ENCODE results near the gene ALK. TPM values are rescaled to one million over a fixed set of nuclear protein-coding genes. Genes with fewer than 3 reads are reported as not detected.
A peak's percentile ranks its signal among the peaks of the same experiment; 100 is the strongest.

Gene ALK
- total and polyA plus RNA-seq, 2 donors (not counting 1 experiment from before 2014, with no cell fraction given), result under 0.01 to 0.02 TPM

GRCh38 chr2:29936020-29936419 is 14.6 kb upstream of the ALK start:
- no peak overlapping the region for H3K4me3 ChIP-seq (replicated peaks in 1 of 4; ENCODE audit: control extremely low read depth in 1 of 4, insufficient read depth in 1 of 4, low read depth in 3 of 4, low read length in 4 of 4)
- no peaks in the 10 kb centered on the region for H3K36me3 ChIP-seq (ENCODE audit: control insufficient read depth, insufficient read depth, low read length)
- no peak overlapping the region for H3K27ac ChIP-seq (ENCODE audit: insufficient read depth, low read length)
- H3K4me1 ChIP-seq (ENCODE audit: control insufficient read depth, extremely low read depth, insufficient read depth, low read length), result no peaks in the 10 kb centered on the region
- no peak overlapping the region for H2AFZ ChIP-seq (ENCODE audit: low read length)
- no peaks in the 10 kb centered on the region for H3K79me2 ChIP-seq (ENCODE audit: control insufficient read depth, insufficient read depth, low read length)
- no peaks in the 10 kb centered on the region for H4K20me1 ChIP-seq (ENCODE audit: control insufficient read depth, extremely low read depth, insufficient read depth, low read length)
- H3K27me3 ChIP-seq (ENCODE audit: control insufficient read depth, insufficient read depth, low read length), result peaks cover 3% of the 10 kb centered on the region
- no peak overlapping the region for H3K9ac ChIP-seq (ENCODE audit: insufficient read depth, low read length)
- TF ChIP-seq EZH2 (IDR thresholded peaks at IDR 0.05; ENCODE audit: low read length, missing control alignments) (no peak), CTCF (conservative IDR thresholded peaks at IDR 0.05 in 1 of 2, IDR thresholded peaks at IDR 0.05 in 1 of 2; ENCODE audit: low read depth in 1 of 2, low read length in 2 of 2) (no peak)
- DNase-seq (ENCODE audit: low read depth in 2 of 2), result no peak
- no peak overlapping the region for H3K4me2 ChIP-seq (ENCODE audit: extremely low read depth, insufficient read depth, low read length)
- H3K9me3 ChIP-seq (ENCODE audit: control insufficient read depth, insufficient read depth, low read depth, low read length), result no peaks in the 10 kb centered on the region

GRCh38 chr2:29931818-29932217 is 10.4 kb upstream of the ALK start:
- no peaks in the 10 kb centered on the region for H3K9me3 ChIP-seq (ENCODE audit: control insufficient read depth, insufficient read depth, low read depth, low read length)
- H4K20me1 ChIP-seq (ENCODE audit: control insufficient read depth, extremely low read depth, insufficient read depth, low read length), result no peaks in the 10 kb centered on the region
- H3K27ac ChIP-seq (ENCODE audit: insufficient read depth, low read length), result no peak overlapping the region
- no peak overlapping the region for H3K4me2 ChIP-seq (ENCODE audit: extremely low read depth, insufficient read depth, low read length)
- peaks cover 3% of the 10 kb centered on the region for H3K27me3 ChIP-seq (ENCODE audit: control insufficient read depth, insufficient read depth, low read length)
- H3K36me3 ChIP-seq (ENCODE audit: control insufficient read depth, insufficient read depth, low read length), result no peaks in the 10 kb centered on the region
- H3K4me3 ChIP-seq (replicated peaks in 1 of 4; ENCODE audit: control extremely low read depth in 1 of 4, insufficient read depth in 1 of 4, low read depth in 3 of 4, low read length in 4 of 4), result no peak overlapping the region
- TF ChIP-seq CTCF (conservative IDR thresholded peaks at IDR 0.05 in 1 of 2, IDR thresholded peaks at IDR 0.05 in 1 of 2; ENCODE audit: low read depth in 1 of 2, low read length in 2 of 2) (no peak), EZH2 (IDR thresholded peaks at IDR 0.05; ENCODE audit: low read length, missing control alignments) (no peak)
- H2AFZ ChIP-seq (ENCODE audit: low read length), result no peak overlapping the region
- H3K9ac ChIP-seq (ENCODE audit: insufficient read depth, low read length), result no peak overlapping the region
- no peaks in the 10 kb centered on the region for H3K4me1 ChIP-seq (ENCODE audit: control insufficient read depth, extremely low read depth, insufficient read depth, low read length)
- DNase-seq (ENCODE audit: low read depth in 2 of 2), result no peak
- H3K79me2 ChIP-seq (ENCODE audit: control insufficient read depth, insufficient read depth, low read length), result no peaks in the 10 kb centered on the region

- H3K27me3 ChIP-seq (ENCODE audit: control insufficient read depth, insufficient read depth, low read length), result peaks cover 13% of the 10 kb centered on the region
- TF ChIP-seq CTCF (conservative IDR thresholded peaks at IDR 0.05 in 1 of 2, IDR thresholded peaks at IDR 0.05 in 1 of 2; ENCODE audit: low read depth in 1 of 2, low read length in 2 of 2), result peak; percentile 95 to 96
- no peak for TF ChIP-seq EZH2 (IDR thresholded peaks at IDR 0.05; ENCODE audit: low read length, missing control alignments)
These were observed 1.8 kb upstream of the ALK start for GRCh38 chr2:29923110-29923721.

More at GRCh38 chr2:29923110-29923721, 1.8 kb upstream of the ALK start:
- Histone ChIP-seq H4K20me1 (ENCODE audit: control insufficient read depth, extremely low read depth, insufficient read depth, low read length) (no peaks in the 10 kb centered on the region), H3K9ac (ENCODE audit: insufficient read depth, low read length) (no peak overlapping the region), H2AFZ (ENCODE audit: low read length) (no peak overlapping the region), H3K4me1 (ENCODE audit: control insufficient read depth, extremely low read depth, insufficient read depth, low read length) (no peaks in the 10 kb centered on the region), H3K79me2 (ENCODE audit: control insufficient read depth, insufficient read depth, low read length) (no peaks in the 10 kb centered on the region), H3K9me3 (ENCODE audit: control insufficient read depth, insufficient read depth, low read depth, low read length) (no peaks in the 10 kb centered on the region), H3K36me3 (ENCODE audit: control insufficient read depth, insufficient read depth, low read length) (no peaks in the 10 kb centered on the region), H3K27ac (ENCODE audit: insufficient read depth, low read length) (no peak overlapping the region), H3K4me3 (replicated peaks in 1 of 4; ENCODE audit: control extremely low read depth in 1 of 4, insufficient read depth in 1 of 4, low read depth in 3 of 4, low read length in 4 of 4) (no peak overlapping the region), H3K4me2 (ENCODE audit: extremely low read depth, insufficient read depth, low read length) (no peak overlapping the region)
- peak; percentile 46 to 62 for DNase-seq (ENCODE audit: low read depth in 2 of 2)
